GM23248 (cell line): ENCODE data around the gene POLRMT.

Source experiments
- EZH2 ChIP-seq: fragments of 200-600 bp; sonication (generic); IDR thresholded peaks from 2 replicates; pipeline ENCODE4 v1.6.1; 2018; ENCODE audit warnings: antibody characterized with exemption, mild to moderate bottlenecking; ENCODE audit not compliant: insufficient read depth, poor library complexity, severe bottlenecking
- EZH2phosphoT487 ChIP-seq: fragments of 200-600 bp; sonication (generic); IDR thresholded peaks from 2 replicates; pipeline ENCODE4 v1.6.1; 2018; ENCODE audit warnings: antibody characterized with exemption, moderate library complexity, mild to moderate bottlenecking, low read depth; ENCODE audit not compliant: insufficient read depth

GRCh38 chr19:583198-583967 lies 50.0 kb downstream of the POLRMT start:
- TF ChIP-seq EZH2phosphoT487 (no peak), EZH2 (no peak)
